ENCODE data around the gene ATP13A3.

Gene ATP13A3

GRCh38 chr3:194369522-194370279 is 117.1 kb downstream of the ATP13A3 start, which contains the start of gene LRRC15:
Gene LRRC15, minus strand, starts transcription at chr3:194369743. Its CDS starts 8,700 bp downstream, at chr3:194361043.
- no peak for DNase-seq (ENCODE audit: low read depth in 2 of 2)

- no peak for DNase-seq (ENCODE audit: low read depth in 2 of 2)
Measured at GRCh38 chr3:194368918-194369317, 117.9 kb downstream of the ATP13A3 start.

- no peak for DNase-seq (ENCODE audit: low read depth in 2 of 2)
Measured at GRCh38 chr3:194367992-194368841, 118.6 kb downstream of the ATP13A3 start.

GRCh38 chr3:194365978-194366490 is 120.8 kb downstream of the ATP13A3 start:
- no peak for DNase-seq (ENCODE audit: low read depth in 2 of 2)

DNA sequence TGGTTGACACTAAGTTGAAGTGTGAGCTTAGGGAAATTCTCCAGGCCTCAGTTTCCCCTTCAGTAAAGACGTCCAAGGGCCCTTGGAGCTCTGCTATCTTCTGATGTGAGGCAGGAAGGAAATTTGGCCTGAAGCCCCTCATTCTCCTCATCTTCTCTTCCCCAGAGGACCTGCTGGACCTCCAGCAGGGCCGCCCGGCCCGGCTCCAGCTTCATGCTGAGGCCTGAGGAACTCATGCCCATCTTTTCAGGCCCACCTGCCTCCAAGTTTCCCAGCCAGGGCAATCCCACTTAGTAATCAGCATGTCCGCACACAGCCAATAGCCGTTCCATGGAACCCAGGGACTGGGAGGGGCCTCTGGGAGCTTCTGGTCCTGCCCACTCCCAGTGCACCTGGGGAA is 121.3 kb downstream of the ATP13A3 start:
- DNase-seq (ENCODE audit: low read depth in 2 of 2), result no peak

DNA sequence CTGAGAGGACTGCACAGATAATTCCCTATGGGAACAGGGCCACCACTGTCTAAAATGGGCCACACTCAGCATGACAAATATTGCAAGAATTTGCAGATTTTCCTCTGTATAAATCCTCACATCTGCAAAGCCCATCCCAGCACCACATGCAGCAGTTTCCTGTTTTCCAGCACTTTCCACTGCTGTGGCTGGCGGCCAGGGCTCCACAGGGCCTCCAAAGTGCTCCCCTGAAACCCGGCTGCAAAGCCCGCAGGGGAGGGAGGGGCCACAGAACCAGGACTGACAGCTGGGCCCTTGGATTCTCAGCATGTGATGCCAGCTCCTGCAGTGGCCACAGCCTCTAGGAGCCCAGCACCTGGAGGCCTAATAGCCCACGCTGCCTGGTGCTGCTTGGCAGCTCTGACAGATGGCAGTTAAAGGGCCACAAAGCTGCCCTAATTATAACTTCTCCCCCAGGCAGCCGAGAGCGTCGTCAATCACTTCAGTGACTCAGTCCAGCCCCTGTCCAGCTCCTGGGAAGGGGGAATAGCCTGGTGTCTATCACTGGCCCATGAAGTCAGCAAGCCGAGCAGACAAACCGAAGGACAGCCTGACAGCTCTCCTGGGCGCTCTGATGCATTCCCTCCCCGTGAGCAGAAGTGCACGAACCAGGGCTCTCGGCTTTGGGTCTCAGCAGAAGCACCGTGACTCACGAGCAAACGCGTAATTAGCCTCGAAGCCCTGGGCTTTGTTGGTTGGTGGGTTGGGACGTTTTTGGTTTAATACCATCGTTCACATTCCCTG is 122.0 kb downstream of the ATP13A3 start:
- no peak for DNase-seq (ENCODE audit: low read depth in 2 of 2)

GRCh38 chr3:194364314-194364651 is 122.5 kb downstream of the ATP13A3 start:
- DNase-seq (ENCODE audit: low read depth in 2 of 2), result no peak

DNA sequence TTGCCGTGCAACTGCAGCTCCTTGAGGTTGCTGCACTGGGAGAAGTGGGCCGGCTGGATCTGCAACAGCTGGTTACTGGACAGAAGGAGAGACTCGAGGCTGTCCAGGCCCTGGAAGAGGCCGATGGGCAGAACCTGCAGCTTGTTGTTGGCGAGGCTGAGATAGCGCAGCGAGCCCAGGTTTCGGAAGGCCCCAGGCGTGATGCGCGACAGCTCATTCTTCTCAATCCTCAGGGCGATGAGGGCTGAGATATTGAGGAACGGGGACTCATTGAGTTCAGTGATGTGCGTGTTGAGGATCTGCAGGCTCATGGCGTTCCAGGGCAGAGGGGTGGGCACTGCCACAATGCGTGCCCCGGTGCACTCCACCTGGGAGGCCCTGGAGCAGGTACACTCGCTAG is 126.2 kb downstream of the ATP13A3 start:
- no peak for DNase-seq (ENCODE audit: low read depth in 2 of 2)

DNA sequence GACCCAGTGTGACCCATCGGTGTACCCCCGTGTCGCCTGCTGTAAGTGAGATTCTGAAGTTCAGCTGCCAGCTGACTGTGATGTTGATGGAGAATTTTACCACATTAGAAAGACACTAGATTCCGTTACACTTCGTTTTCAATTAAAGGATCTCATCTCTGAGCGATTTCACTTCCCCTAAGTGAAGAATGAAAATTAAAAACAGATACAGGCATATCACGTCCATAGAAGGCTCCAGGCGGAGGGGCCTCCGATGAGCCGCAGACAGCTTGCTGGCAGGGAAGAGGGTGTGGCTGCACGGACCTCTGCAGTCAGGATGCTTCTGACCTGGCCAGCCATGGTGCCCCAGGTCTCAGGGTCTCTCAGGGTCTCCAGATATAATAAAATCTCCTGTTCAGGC is 129.1 kb downstream of the ATP13A3 start:
- no peak for DNase-seq (ENCODE audit: low read depth in 2 of 2)

GRCh38 chr3:194355379-194355778 is 131.4 kb downstream of the ATP13A3 start:
- no peak for DNase-seq (ENCODE audit: low read depth in 2 of 2)

DNA sequence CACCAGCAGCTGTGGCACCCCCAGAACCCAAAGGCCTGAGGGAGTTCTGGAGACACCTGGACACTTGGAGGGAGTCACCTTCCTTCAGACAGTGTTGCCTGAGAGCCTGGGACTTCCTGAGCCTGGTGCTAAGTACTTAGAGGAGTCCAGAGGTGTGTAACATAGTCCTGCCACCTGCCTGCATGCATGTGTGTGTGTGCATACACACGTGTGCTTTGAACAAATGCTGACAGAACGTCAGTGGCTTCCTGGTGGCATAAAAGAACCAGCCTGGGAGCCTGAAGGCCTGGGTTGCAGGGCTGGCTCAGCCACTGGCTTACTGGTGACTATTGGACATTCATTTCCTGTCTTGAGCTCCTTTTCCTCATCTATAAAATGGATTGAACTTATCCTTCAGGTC is 132.5 kb downstream of the ATP13A3 start:
- DNase-seq (ENCODE audit: low read depth in 2 of 2), result no peak
